Mesenchymal stem cell (in vitro differentiated cells and primary cell): ENCODE data around the gene FAM114A2.

Experiments
- DNase-seq: peaks from one replicate; pipeline ENCODE4 v3.0.0-alpha.2; 2013
- H2AFZ ChIP-seq: one replicate; pipeline ENCODE4 v1.6.1; 2013; ENCODE audit warnings: low read depth, mild to moderate bottlenecking, control low read depth, inconsistent platforms, low read length, moderate library complexity
- H2AK5ac ChIP-seq: 2 replicates; pipeline ENCODE4 v1.6.1; 2013; ENCODE audit warnings: low read length, moderate library complexity, mild to moderate bottlenecking, inconsistent platforms; ENCODE audit not compliant: severe bottlenecking
- H2BK120ac ChIP-seq: one replicate; pipeline ENCODE4 v1.6.1; 2013; ENCODE audit warnings: low read depth, mild to moderate bottlenecking, inconsistent platforms, low read length, moderate library complexity
- H2BK12ac ChIP-seq, 2 experiments: one replicate each; pipeline ENCODE4 v1.6.1; 2013; ENCODE audit warnings: inconsistent platforms in 2 of 2, low read length in 2 of 2, mild to moderate bottlenecking in 2 of 2, moderate library complexity in 2 of 2, control low read depth in 1 of 2
- H2BK15ac ChIP-seq: one replicate; pipeline ENCODE4 v1.6.1; 2013; ENCODE audit warnings: mild to moderate bottlenecking, low read depth, inconsistent platforms; ENCODE audit not compliant: poor library complexity, severe bottlenecking
- H2BK5ac ChIP-seq: 2 replicates; pipeline ENCODE4 v1.6.1; 2013; ENCODE audit warnings: low read depth, mild to moderate bottlenecking, low read length, control low read depth, inconsistent platforms; ENCODE audit not compliant: poor library complexity, severe bottlenecking
- H3K14ac ChIP-seq, 2 experiments: one replicate each; pipeline ENCODE4 v1.6.1; 2013; ENCODE audit warnings: inconsistent platforms in 2 of 2, low read length in 2 of 2, control low read depth in 1 of 2, mild to moderate bottlenecking in 1 of 2, moderate library complexity in 1 of 2
- H3K18ac ChIP-seq, 2 experiments: one replicate each; pipeline ENCODE4 v1.6.1; 2013; ENCODE audit warnings: inconsistent platforms in 2 of 2, low read length in 2 of 2, control low read depth in 1 of 2, low read depth in 1 of 2, mild to moderate bottlenecking in 1 of 2
- H3K23ac ChIP-seq, 2 experiments: one replicate each; pipeline ENCODE4 v1.6.1; 2013; ENCODE audit warnings: inconsistent platforms in 2 of 2, low read length in 2 of 2, mild to moderate bottlenecking in 2 of 2, moderate library complexity in 2 of 2, control low read depth in 1 of 2
- H3K27ac ChIP-seq: 2 replicates; pipeline ENCODE4 v1.5.1; 2013; ENCODE audit warnings: mild to moderate bottlenecking, moderate library complexity, low read length, control low read depth, inconsistent platforms; ENCODE audit not compliant: poor library complexity, severe bottlenecking
- H3K27me3 ChIP-seq, 2 experiments: 2 replicates each; pipeline versions ENCODE4 v1.6.1 to v1.7.0; 2013; ENCODE audit warnings: low read length in 2 of 2, mild to moderate bottlenecking in 2 of 2, moderate library complexity in 2 of 2, control low read depth in 1 of 2, inconsistent platforms in 1 of 2; ENCODE audit not compliant: control insufficient read depth in 1 of 2, insufficient read depth in 1 of 2
- H3K36me3 ChIP-seq, 2 experiments: 2 replicates each; pipeline versions ENCODE4 v1.6.1 to v1.7.0; 2013; ENCODE audit warnings: low read length in 2 of 2, control low read depth in 1 of 2, inconsistent platforms in 1 of 2, low read depth in 1 of 2, mild to moderate bottlenecking in 1 of 2; ENCODE audit not compliant: insufficient read depth in 2 of 2, control insufficient read depth in 1 of 2
- H3K4ac ChIP-seq, 2 experiments: one replicate each; pipeline ENCODE4 v1.6.1; 2013; ENCODE audit warnings: inconsistent platforms in 2 of 2, low read length in 2 of 2, mild to moderate bottlenecking in 2 of 2, moderate library complexity in 2 of 2, control low read depth in 1 of 2, low read depth in 1 of 2
- H3K4me1 ChIP-seq: 2 replicates; pipeline ENCODE4 v1.6.1; 2013; ENCODE audit warnings: low read depth, low read length, control low read depth; ENCODE audit not compliant: control insufficient read depth, insufficient read depth
- H3K4me2 ChIP-seq: 2 replicates; pipeline ENCODE4 v1.6.1; 2013; ENCODE audit warnings: low read length, mild to moderate bottlenecking, inconsistent platforms; ENCODE audit not compliant: poor library complexity, severe bottlenecking
- H3K4me3 ChIP-seq, 2 experiments: 2 replicates each; pipeline versions ENCODE4 v1.5.1 to v1.7.0; 2013; ENCODE audit warnings: low read length in 2 of 2, mild to moderate bottlenecking in 2 of 2, control low read depth in 1 of 2, low read depth in 1 of 2; ENCODE audit not compliant: insufficient read depth in 1 of 2
- H3K79me1 ChIP-seq: replicated peaks from 2 replicates; pipeline ENCODE4 v1.6.1; 2013; ENCODE audit warnings: mild to moderate bottlenecking, control low read depth, low read length, inconsistent platforms; ENCODE audit not compliant: poor library complexity, severe bottlenecking
- H3K9ac ChIP-seq: 2 replicates; pipeline ENCODE4 v1.7.0; 2013; ENCODE audit warnings: mild to moderate bottlenecking, low read length, moderate library complexity
- H3K9me3 ChIP-seq: 2 replicates; pipeline ENCODE4 v1.7.0; 2013; ENCODE audit warnings: mild to moderate bottlenecking, low read length; ENCODE audit not compliant: control insufficient read depth
- H4K8ac ChIP-seq: one replicate; pipeline ENCODE4 v1.6.1; 2013; ENCODE audit warnings: inconsistent platforms, mild to moderate bottlenecking, low read length, moderate library complexity
- H4K91ac ChIP-seq: one replicate; pipeline ENCODE4 v1.6.1; 2013; ENCODE audit warnings: mild to moderate bottlenecking, low read length, inconsistent platforms
- WGBS: methylation state at CpG from one replicate; pipeline ENCODE4 v1.1.7; 2013; ENCODE audit warnings: mixed read lengths; 5-methylcytosine and 5-hydroxymethylcytosine counted together

Gene FAM114A2

GRCh38 chr5:153969563-153969895, 69.2 kb downstream of the FAM114A2 start:
- H3K14ac ChIP-seq, result no peak overlapping the region
- H3K27me3 ChIP-seq, result peaks cover 0 to 20% of the 10 kb centered on the region in 2 experiments
- no peak overlapping the region for H3K18ac ChIP-seq
- H2BK12ac ChIP-seq, result no peak overlapping the region
- no peaks in the 10 kb centered on the region for H3K79me1 ChIP-seq
- H3K4ac ChIP-seq, result no peak overlapping the region
- peaks cover 3% of the 10 kb centered on the region for H3K4me1 ChIP-seq
- no peak overlapping the region for H2AFZ ChIP-seq
- H4K8ac ChIP-seq, result no peak overlapping the region
- no peak overlapping the region for H3K27ac ChIP-seq
- 77% methylated on average over 3 of the region's 3 CpGs for WGBS
- H2BK120ac ChIP-seq, result no peak overlapping the region
- H2AK5ac ChIP-seq, result no peak overlapping the region
- no peak overlapping the region for H3K4me2 ChIP-seq
- H3K9ac ChIP-seq, result no peak overlapping the region
- no peak overlapping the region for H3K23ac ChIP-seq
- H3K9me3 ChIP-seq, result no peaks in the 10 kb centered on the region
- no peak for DNase-seq
- no peak overlapping the region for H2BK5ac ChIP-seq
- no peak overlapping the region for H4K91ac ChIP-seq
- H3K4me3 ChIP-seq, result no peak overlapping the region
- no peaks in the 10 kb centered on the region for H3K36me3 ChIP-seq
- no peak overlapping the region for H2BK15ac ChIP-seq

- no peak overlapping the region for H3K14ac ChIP-seq
- no peak overlapping the region for H4K91ac ChIP-seq
- H3K18ac ChIP-seq, result no peak overlapping the region
- no peak overlapping the region for H3K23ac ChIP-seq
- no peak overlapping the region for H2BK120ac ChIP-seq
- H2AFZ ChIP-seq, result no peak overlapping the region
- no peak for DNase-seq
- no peak overlapping the region for H3K4me2 ChIP-seq
- H3K36me3 ChIP-seq, result no peaks in the 10 kb centered on the region
- H3K4me1 ChIP-seq, result peaks cover 3% of the 10 kb centered on the region
- H3K79me1 ChIP-seq, result no peaks in the 10 kb centered on the region
- no peak overlapping the region for H3K4me3 ChIP-seq
- no peak overlapping the region for H2AK5ac ChIP-seq
- 85% methylated on average over 10 of the region's 10 CpGs for WGBS
- no peak overlapping the region for H3K4ac ChIP-seq
- H3K27ac ChIP-seq, result no peak overlapping the region
- H4K8ac ChIP-seq, result no peak overlapping the region
- no peak overlapping the region for H2BK15ac ChIP-seq
- no peak overlapping the region for H2BK5ac ChIP-seq
- H3K9me3 ChIP-seq, result no peaks in the 10 kb centered on the region
- peaks cover 0 to 20% of the 10 kb centered on the region in 2 experiments for H3K27me3 ChIP-seq
- no peak overlapping the region for H2BK12ac ChIP-seq
- H3K9ac ChIP-seq, result no peak overlapping the region
These were observed 69.7 kb downstream of the FAM114A2 start for GRCh38 chr5:153968761-153969562.

GRCh38 chr5:153964880-153965645, 73.6 kb downstream of the FAM114A2 start:
- no peak overlapping the region for H3K23ac ChIP-seq
- H3K9ac ChIP-seq, result peak overlapping the region; percentile 64
- no peak overlapping the region for H2AK5ac ChIP-seq
- peaks cover 6% of the 10 kb centered on the region for H3K4me1 ChIP-seq
- no peak overlapping the region for H3K14ac ChIP-seq
- H2BK15ac ChIP-seq, result no peak overlapping the region
- H3K4me2 ChIP-seq, result peak overlapping the region; percentile 63
- no peaks in the 10 kb centered on the region for H3K9me3 ChIP-seq
- H3K27ac ChIP-seq, result no peak overlapping the region
- peaks cover 0 to 16% of the 10 kb centered on the region in 2 experiments for H3K27me3 ChIP-seq
- no peak overlapping the region for H2BK12ac ChIP-seq
- no peak overlapping the region for H3K18ac ChIP-seq
- peak overlapping the region in 1 of 2 experiments; percentile 44 for H3K4me3 ChIP-seq
- no peak overlapping the region for H4K91ac ChIP-seq
- H3K79me1 ChIP-seq, result no peaks in the 10 kb centered on the region
- no peak overlapping the region for H2BK120ac ChIP-seq
- peak overlapping the region; percentile 32 for H2AFZ ChIP-seq
- WGBS, result 62% methylated on average over 6 of the region's 10 CpGs
- H3K36me3 ChIP-seq, result no peaks in the 10 kb centered on the region
- H4K8ac ChIP-seq, result peak overlapping the region; percentile 78
- no peak overlapping the region for H3K4ac ChIP-seq
- peak; percentile 69 for DNase-seq
- H2BK5ac ChIP-seq, result no peak overlapping the region

GRCh38 chr5:153964191-153964879, 74.4 kb downstream of the FAM114A2 start:
- H3K27ac ChIP-seq, result no peak overlapping the region
- H4K8ac ChIP-seq, result peak overlapping the region; percentile 78
- no peak overlapping the region for H2BK120ac ChIP-seq
- no peaks in the 10 kb centered on the region for H3K9me3 ChIP-seq
- peak overlapping the region; percentile 13 for H4K91ac ChIP-seq
- no peak overlapping the region for H2AK5ac ChIP-seq
- H3K4ac ChIP-seq, result no peak overlapping the region
- 68% methylated on average over 17 of the region's 17 CpGs for WGBS
- no peaks in the 10 kb centered on the region for H3K79me1 ChIP-seq
- H2AFZ ChIP-seq, result peak overlapping the region; percentile 32
- H3K18ac ChIP-seq, result peak overlapping the region in 1 of 2 experiments; percentile 10
- H3K14ac ChIP-seq, result no peak overlapping the region
- no peak overlapping the region for H2BK5ac ChIP-seq
- H3K36me3 ChIP-seq, result no peaks in the 10 kb centered on the region
- H3K4me1 ChIP-seq, result peaks cover 9% of the 10 kb centered on the region
- no peak overlapping the region for H3K4me2 ChIP-seq
- no peak overlapping the region for H3K23ac ChIP-seq
- peak overlapping the region in 1 of 2 experiments; percentile 63 for H2BK12ac ChIP-seq
- no peak overlapping the region for H2BK15ac ChIP-seq
- H3K27me3 ChIP-seq, result peaks cover 0 to 15% of the 10 kb centered on the region in 2 experiments
- peak overlapping the region; percentile 64 for H3K9ac ChIP-seq
- DNase-seq, result no peak
- H3K4me3 ChIP-seq, result no peak overlapping the region
